Aorta (tissue), 5 donors: ENCODE measurements around the gene CD101. TPM values are rescaled to one million over a fixed set of nuclear protein-coding genes. Genes with fewer than 3 reads are reported as not detected.

ENCODE experiments used
- ATAC-seq: fragments of 200-7000 bp; cut with Tn5 transposase; one replicate; pipeline ENCODE4 v1.9.1; 2022; ENCODE audit warnings: moderate library complexity; ENCODE audit not compliant: low FRiP score
- DNase-seq, 2 donors: peaks; one replicate each; pipeline ENCODE4 v3.0.0-alpha.2; 2020
- H3K27ac ChIP-seq, 2 donors: one replicate each; pipeline ENCODE4 v1.5.1; 2013; ENCODE audit warnings: low read length in 2 of 2, mild to moderate bottlenecking in 2 of 2, moderate library complexity in 2 of 2, control low read depth in 1 of 2, inconsistent platforms in 1 of 2, low read depth in 1 of 2
- H3K27me3 ChIP-seq, 2 donors: one replicate each; pipeline ENCODE4 v1.6.1; 2013; ENCODE audit warnings: control low read depth in 1 of 2, low read length in 1 of 2, mild to moderate bottlenecking in 1 of 2, moderate library complexity in 1 of 2; ENCODE audit not compliant: insufficient read depth in 2 of 2, control insufficient read depth in 1 of 2
- H3K36me3 ChIP-seq, 2 donors: one replicate each; pipeline ENCODE4 v1.6.1; 2013; ENCODE audit warnings: control low read depth in 1 of 2, low read length in 1 of 2, mild to moderate bottlenecking in 1 of 2; ENCODE audit not compliant: insufficient read depth in 2 of 2, control insufficient read depth in 1 of 2
- H3K4me1 ChIP-seq, 2 donors: one replicate each; pipeline ENCODE4 v1.6.1; 2013; ENCODE audit warnings: low read length in 2 of 2, control low read depth in 1 of 2, mild to moderate bottlenecking in 1 of 2, moderate library complexity in 1 of 2; ENCODE audit not compliant: insufficient read depth in 2 of 2, control insufficient read depth in 1 of 2
- H3K4me3 ChIP-seq, 2 donors: one replicate each; pipeline ENCODE4 v1.5.1; 2013; ENCODE audit warnings: low read length in 2 of 2, control low read depth in 1 of 2, mild to moderate bottlenecking in 1 of 2
- H3K9me3 ChIP-seq: one replicate; pipeline ENCODE4 v1.6.1; 2013; ENCODE audit warnings: mild to moderate bottlenecking, low read length; ENCODE audit not compliant: control insufficient read depth
- WGBS, 2 donors: extraction: QIAGEN DNeasy Blood & Tissue Kit; methylation state at CpG; one replicate each; pipeline ENCODE4 v1.1.7; 2013; 5-methylcytosine and 5-hydroxymethylcytosine counted together
- intact Hi-C, 2 donors: fragments of 100-400 bp; cut with DNase I; formaldehyde crosslinking; loops; one replicate each; pipeline versions ENCODE4 v1.14.2 to v1.15.0; 2022
- polyA plus RNA-seq, 2 donors: library from polyadenylated mRNA; stranded (reverse); fragments of 200-250 nt; gene quantifications; one replicate each; pipeline ENCODE4 v1.2.3, GENCODE V29; 2013
- total RNA-seq, 2 donors: library from RNA; stranded (reverse); fragmentation: NEBNext Ultra II Directional; extraction: Animal tissue kit (Norgen Biotek cat#: 25700); gene quantifications; one replicate each; pipeline ENCODE4 v1.2.1, GENCODE V29; 2021
- donor health status: healthy with polysubstance abuse.
- donor health status: Bipolar disorder and iron deficiency.
- donor health status: DM: no; HTN: no; CAD: no.
- donor health status: DM: no; HTN: no; CAD: no.
- donor health status: DM: yes; HTN: yes; CAD: no.

CD101 gene
- total and polyA plus RNA-seq, 4 donors = 1.2 to 2.4 (median 2.4) TPM; not detected in 1

DNA sequence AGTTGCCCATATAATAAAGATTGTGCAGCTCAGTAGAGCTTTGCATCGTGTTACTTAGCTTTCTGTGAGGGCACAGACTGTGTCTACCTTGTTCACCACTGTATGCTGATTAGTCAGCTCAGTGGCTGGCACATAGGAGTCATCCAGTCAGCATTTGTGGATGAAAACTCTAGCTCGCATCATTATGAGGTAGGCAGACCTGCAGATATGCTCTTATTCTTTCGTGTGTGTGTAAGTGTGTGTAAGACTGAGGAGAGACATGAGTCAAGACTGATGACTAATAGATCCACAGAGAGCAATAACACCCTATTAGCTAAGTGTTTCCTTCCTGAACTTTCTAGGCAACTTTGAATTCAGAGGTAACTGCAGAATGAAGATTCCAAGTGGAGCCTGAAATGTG lies 75.7 kb downstream of the CD101 start:
- Histone ChIP-seq H3K27me3 (no peaks in the 10 kb centered on the region), H3K4me1 (no peaks in the 10 kb centered on the region), H3K36me3 (peaks cover 7 to 8% of the 10 kb centered on the region in 2 donors), H3K27ac (no peak overlapping the region), H3K9me3 (no peaks in the 10 kb centered on the region), H3K4me3 (no peak overlapping the region)
- 62 to 72% methylated on average over 3 of the region's 3 CpGs for WGBS, 2 donors
- DNase-seq (no peak), ATAC-seq (no peak)
- intact Hi-C loops = no loop called here

DNA sequence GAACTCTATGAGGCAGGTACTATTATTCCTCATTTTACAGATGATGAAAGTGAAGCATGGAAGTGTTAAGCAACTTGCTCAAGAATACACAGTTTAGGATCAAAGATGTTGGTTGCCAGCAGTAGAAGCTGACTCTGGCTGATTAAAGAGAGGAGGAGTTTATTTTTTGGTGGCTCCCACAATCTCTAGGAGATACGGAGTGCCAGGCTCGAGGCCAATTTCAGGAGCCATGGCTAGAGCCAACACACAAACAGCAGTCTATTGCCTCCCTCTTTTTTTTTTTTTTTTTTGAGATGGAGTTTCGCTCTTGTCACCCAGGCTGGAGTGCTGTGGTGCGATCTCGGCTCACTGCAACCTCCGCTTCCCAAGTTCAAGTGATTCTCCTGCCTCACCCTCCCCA lies 78.2 kb downstream of the CD101 start:
- 94 to 95% methylated on average over 6 of the region's 6 CpGs for WGBS, 2 donors
- DNase-seq (no peak), ATAC-seq (no peak)
- intact Hi-C loops = no loop called here
- no peaks in the 10 kb centered on the region for H3K4me1 ChIP-seq
- no peaks in the 10 kb centered on the region for H3K27me3 ChIP-seq
- H3K27ac ChIP-seq = no peak overlapping the region
- H3K36me3 ChIP-seq = peaks cover 6 to 8% of the 10 kb centered on the region in 2 donors
- no peaks in the 10 kb centered on the region for H3K9me3 ChIP-seq
- no peak overlapping the region for H3K4me3 ChIP-seq

DNA sequence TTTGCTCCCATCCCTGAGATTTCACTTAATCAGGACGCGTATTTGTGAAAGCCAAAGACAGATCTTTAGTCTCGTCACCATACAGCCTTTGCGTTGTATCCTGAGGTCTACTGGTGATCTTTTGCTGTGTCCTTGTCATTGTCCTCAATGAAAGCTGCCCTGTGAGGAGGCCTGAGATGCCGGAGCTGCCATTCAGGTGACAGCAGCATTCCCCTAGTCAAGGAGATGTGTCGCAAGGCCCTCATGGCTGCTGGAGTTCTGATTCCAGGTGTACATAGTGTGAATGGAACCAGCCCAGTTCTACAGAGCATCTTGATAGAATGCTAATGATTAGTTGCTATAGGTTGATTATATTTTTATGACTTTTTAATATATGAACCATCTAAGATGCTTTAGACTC lies 82.7 kb downstream of the CD101 start:
- Histone ChIP-seq H3K27ac (no peak overlapping the region), H3K4me1 (no peaks in the 10 kb centered on the region), H3K4me3 (no peak overlapping the region), H3K9me3 (no peaks in the 10 kb centered on the region), H3K36me3 (peaks cover 0 to 4% of the 10 kb centered on the region in 2 donors), H3K27me3 (no peaks in the 10 kb centered on the region)
- intact Hi-C loops = no loop called here
- WGBS, 2 donors = 81 to 82% methylated on average over 6 of the region's 6 CpGs
- no peak for DNase-seq
- no peak for ATAC-seq

Other genes with a start within 250 kb of the CD101 start
- gene CD2, start 247.3 kb upstream of the CD101 start, total RNA-seq = 1 to 10 TPM; 4.3 to 5.5 TPM
- 10 to 100 TPM in 1 of 2 donors, under 1 TPM in 1; 0.74 to 12.0 TPM for gene CD2, start 247.3 kb upstream of the CD101 start, polyA plus RNA-seq
- 10 to 100 TPM; 31.9 to 75.0 TPM for gene PTGFRN, start 91.8 kb upstream of the CD101 start, total RNA-seq
- gene PTGFRN, start 91.8 kb upstream of the CD101 start, polyA plus RNA-seq = 10 to 100 TPM in 1 of 2 donors, 1 to 10 TPM in 1; 3.8 to 13.2 TPM
- 10 to 100 TPM; 12.5 to 18.8 TPM for gene TTF2, start 58.6 kb downstream of the CD101 start, total RNA-seq
- 1 to 10 TPM in 1 of 2 donors, under 1 TPM in 1; 0.63 to 4.7 TPM for gene TTF2, start 58.6 kb downstream of the CD101 start, polyA plus RNA-seq
- 1 to 10 TPM; 2.5 to 5.0 TPM for gene TRIM45, start 120.0 kb downstream of the CD101 start, total RNA-seq
- 10 to 100 TPM in 1 of 2 donors, under 1 TPM in 1; 0.25 to 23.9 TPM for gene TRIM45, start 120.0 kb downstream of the CD101 start, polyA plus RNA-seq
- gene VTCN1, start 209.2 kb downstream of the CD101 start, total RNA-seq = under 1 TPM in 1 of 2 donors, not detected in 1; 0.23 TPM
- under 1 TPM in 1 of 2 donors, not detected in 1; 0.38 TPM for gene VTCN1, start 209.2 kb downstream of the CD101 start, polyA plus RNA-seq